ENCODE data around the gene SLC24A3.

SLC24A3 gene

DNA sequence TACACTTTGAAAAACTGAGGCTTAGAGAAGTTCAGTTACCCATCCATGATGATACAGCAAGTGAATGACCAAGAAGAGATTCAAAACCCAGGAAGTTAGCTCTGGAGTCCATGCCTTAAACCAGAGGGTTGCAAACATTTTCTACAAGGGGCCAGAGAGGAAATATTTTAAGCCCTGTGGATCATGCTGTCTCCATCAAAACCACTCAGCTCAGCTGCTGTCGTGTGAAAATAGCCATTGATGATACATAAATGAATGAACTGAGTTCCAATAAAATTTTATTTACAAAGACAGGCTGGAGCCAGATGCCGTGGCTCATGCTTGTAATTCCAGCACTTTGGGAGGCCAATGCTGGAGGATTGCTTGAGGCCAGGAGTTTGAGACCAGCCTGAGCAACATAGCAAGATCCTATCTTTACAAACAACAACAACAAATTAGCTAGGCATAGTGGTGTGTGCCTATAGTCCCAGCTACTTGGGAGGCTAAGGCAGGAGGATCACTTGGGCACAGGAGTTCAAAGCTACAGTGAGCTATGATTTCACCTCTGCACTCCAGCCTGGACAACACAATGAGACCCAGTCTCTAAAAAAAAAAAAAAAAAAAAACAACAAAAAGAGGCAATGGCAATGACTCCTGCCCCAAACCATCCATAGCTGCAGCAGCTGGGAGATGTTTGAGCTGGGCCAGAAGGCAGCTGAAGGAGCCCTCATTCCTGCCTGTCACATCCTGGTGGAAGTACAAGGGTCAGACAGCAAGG lies 501.6 kb downstream of the SLC24A3 start:
- DNase-seq (ENCODE audit: low read depth in 2 of 2), result no peak

DNA sequence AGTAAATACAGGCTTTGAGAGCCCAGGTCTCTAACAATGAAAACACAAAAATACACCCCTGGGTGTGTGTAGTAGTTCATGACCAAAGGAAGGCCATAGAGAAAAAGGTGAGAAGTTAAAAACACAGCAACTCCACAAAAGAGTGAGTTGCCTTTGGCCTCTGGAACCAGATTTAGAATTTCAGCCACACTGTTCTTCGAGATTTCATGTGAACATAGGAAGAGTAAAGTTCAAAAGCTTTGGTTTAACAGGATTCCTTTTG lies 502.1 kb downstream of the SLC24A3 start:
- DNase-seq (ENCODE audit: low read depth in 2 of 2), result no peak

DNA sequence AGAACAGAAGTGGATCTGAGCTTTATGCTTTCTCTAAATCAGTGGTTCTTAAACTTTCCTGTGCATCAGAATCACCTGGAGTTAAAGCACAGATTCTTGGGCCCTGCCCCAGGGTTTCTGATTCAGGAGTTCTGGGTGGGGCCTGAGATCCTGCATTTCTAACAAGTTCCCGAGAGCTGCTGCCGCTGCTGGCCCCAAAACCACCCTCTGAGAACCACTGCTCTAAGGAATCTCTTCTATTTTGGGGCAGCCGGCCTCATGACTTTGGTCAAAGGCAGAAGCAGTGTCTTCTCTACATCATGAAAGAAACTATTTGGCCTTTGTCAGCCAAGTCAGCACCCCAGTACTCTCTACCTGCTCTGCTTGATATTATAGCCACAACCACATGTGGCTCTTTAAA lies 503.5 kb downstream of the SLC24A3 start:
- no peak for DNase-seq (ENCODE audit: low read depth in 2 of 2)

DNA sequence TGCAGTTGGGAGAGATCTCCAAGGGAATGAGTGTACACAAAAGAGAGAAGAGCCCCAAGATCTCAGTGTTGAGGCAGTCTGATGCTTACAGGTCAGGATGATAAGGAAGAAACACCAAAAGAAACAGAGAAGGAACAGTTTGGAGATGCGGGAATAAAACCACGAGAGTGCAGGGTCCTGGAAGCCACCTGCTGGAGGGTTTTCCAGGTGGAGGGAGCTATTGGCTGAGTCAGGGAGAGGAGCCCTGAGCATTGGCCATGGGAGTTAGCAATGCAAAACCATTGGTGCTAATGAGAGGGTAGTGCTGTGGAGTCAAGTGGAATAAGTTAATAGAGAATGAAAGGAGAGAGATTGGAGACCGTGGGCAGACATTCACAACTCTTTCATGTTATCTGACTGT lies 506.4 kb downstream of the SLC24A3 start:
- no peak for DNase-seq (ENCODE audit: low read depth in 2 of 2)

DNA sequence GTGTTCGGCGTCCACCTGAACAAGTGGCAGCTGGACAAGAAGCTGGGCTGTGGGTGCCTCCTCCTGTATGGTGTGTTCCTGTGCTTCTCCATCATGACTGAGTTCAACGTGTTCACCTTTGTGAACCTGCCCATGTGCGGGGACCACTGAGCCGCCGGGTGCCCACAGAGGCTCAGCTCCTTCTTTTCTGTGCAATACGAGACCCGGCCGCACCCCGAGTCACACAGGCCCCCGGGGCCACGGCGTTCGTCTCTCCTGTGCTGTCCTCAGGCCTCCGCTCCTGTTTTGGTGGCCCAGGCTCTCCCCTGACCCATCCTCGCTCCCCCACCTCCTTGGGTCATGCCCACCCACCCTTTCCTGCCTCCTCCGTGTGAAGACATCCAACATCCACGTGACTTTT lies 508.5 kb downstream of the SLC24A3 start:
- no peak for DNase-seq (ENCODE audit: low read depth in 2 of 2)

DNA sequence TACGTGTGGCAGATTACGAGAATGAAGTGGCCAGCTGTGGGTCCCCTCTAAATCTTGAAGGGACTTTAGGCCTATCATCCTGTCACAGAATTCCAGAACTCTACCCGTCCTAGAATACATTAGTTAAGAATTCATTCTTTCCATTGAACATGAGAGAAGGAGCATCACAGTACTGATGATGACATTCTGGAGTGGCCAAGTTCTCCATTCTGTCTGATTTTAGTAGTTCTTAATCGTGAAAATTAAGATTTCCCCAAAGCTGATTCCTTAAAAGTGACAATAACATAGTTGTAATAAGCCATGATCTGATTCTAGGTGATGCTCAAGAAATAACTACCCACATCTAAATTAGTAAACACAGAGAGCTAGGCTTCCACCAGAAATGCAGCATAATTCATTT lies 510.6 kb downstream of the SLC24A3 start:
- DNase-seq (ENCODE audit: low read depth in 2 of 2), result no peak

DNA sequence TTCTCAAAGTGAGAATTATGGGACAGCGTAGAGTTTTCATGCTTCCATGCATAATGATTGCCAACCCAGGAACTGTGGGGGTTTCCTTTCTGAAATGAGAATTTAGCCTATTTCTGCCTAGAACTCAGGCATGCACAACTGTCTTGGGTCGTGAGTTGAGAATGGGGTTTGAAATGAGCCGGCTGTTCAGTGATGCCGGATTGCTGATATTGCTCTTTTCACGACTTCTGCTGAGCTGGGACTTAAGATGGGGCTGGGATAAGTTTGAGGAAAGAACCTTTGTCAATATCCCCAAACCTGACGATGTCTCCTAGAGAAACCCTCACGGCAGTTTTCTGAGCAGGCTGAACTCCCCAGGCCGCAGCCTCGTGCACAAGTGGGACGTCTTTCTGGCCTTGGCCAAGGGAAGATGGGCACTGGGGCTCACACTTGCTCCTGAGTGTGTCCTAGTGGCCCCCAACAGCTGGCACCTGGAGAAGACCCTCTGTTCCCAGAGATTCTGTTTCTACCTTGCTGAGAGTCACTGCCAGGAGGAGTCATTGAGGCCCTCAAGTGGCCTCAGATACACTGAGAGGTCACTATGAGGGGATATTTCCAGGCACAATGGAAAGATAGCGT lies 511.5 kb downstream of the SLC24A3 start:
- DNase-seq (ENCODE audit: low read depth in 2 of 2), result no peak

DNA sequence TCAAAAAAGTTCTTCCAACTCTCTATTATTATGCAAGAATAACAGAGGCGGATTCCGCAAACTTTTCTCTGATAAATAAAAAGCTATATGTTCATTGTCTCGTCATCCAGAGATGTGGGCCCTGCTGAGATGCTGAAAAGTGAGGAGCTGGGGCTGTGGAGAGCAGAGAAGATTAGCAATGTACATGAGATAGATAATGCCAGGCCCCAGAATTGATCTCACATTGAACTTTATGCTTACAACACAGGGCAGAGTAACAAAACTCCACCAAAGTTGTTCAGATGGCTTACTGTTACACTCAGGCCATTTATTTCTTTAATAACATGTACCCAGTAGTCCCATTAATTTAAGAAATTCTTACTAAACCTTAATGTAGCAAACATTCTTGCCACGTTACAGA lies 512.9 kb downstream of the SLC24A3 start:
- DNase-seq (ENCODE audit: low read depth in 2 of 2), result no peak

DNA sequence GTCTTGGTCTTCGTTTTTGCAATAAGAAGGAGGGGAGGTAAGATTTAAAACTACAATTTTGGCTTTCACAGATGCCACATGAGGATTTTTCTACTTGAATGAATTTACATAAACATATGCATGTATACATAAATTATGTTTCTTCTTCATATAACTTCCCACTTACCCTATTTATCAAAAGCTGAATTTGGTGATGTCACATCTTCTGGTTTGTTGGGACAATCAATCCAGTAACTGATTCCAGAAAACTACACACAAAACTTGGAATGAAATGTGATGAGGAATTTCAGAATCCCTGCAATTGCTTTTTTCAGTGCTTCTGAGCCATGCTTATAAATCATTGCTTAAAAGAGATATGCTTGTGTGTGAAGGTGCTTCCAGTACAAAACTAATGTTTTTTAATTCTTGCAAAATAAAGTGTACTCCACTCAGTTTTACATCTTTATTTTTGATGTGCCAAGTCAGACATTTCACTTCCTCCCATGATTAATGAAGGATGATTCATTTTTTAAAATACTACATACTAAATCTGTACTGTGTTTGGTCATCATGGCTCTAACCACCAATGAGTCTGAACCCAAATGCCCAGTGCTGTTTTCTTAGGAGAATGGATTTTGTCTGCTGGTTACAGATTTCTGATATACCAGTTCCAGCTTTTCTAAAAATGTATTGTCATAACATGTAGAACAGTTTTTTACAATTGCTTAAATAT lies 513.5 kb downstream of the SLC24A3 start:
- DNase-seq (ENCODE audit: low read depth in 2 of 2), result no peak

DNA sequence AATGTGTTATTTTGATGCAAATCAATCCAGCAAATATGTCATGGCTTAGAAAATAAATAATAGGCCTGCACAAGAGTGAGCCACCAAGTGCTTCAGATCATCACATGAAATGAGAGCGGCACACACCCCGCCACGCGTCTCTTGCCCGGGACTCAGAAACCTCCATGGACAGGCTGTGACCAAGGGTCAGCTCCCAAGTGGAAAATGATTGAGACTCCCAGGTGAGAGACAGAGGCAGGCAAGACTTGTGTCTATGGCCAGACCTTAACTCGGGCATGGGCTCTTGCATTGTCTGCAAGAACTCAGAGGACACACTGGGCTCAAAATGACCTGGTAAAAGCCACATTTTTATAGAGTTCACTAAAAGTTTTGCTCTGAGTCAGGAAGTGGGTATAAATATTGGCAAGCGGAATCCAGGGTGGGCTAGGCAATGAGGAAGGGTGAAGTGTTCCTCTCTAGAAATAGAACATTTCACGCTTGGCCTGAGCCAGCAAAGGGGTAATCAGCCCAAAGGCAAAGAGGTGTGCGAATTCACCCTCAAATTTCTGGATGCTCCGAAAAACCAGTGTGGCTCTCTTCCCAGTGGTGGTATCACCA lies 514.9 kb downstream of the SLC24A3 start:
- DNase-seq (ENCODE audit: low read depth in 2 of 2), result no peak

DNA sequence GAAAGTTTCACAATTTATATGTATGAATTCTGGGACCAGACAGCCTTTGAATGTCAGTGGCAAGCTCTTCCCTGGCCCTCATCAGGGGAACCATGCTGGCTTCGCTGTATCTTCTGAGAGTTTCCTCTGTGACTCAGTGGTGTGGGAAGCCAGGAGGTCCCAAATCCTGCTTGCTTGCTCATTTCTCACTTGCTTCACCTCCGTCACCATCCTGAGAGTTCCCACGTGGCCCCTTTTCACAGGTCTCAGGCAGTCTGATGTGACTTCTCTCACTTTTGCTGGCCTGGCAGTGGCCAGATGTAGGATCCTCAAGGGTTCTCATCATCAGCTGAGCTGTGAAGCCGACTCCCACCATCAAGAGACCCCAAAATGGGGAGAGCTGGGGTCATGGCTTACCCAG lies 517.2 kb downstream of the SLC24A3 start:
- no peak for DNase-seq (ENCODE audit: low read depth in 2 of 2)

DNA sequence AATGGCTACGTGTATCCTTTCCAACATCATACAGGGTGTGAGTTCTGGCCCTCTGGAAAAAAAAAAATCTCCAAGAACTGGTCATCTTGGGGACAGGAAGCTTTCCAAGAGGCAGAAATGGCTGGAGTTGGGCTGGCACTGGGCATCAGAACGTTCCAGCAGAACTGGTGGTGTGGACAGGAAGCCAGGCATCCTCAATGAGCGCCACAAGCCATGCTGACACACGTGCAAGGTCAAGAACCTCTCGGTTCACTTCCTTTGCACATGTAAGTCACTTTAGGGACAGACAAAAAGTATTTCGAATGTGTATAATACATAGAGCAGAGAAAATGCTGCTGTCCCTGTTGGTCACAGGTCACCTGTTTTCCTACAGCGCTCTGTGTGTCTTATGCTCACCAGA lies 518.3 kb downstream of the SLC24A3 start:
- DNase-seq (ENCODE audit: low read depth in 2 of 2), result no peak

DNA sequence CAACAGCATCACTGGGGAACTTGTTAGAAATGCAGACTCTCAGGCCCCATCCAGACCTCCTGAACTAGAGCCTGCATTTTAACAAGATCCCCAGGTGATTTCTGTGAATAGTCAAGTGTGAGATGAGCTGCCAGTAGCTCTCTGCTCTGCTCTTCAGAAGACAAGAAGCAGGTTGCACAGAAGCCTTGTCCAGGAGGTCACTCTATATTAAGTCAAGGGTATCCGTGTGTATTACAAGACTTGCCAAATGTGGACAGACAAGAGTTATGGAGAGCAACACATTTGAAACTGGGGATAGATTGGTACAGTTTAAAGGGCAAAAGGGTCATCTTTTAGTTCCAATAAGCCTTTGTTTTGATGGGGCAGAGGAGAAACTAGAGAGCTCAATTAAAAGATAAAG lies 522.4 kb downstream of the SLC24A3 start:
- DNase-seq (ENCODE audit: low read depth in 2 of 2), result no peak

DNA sequence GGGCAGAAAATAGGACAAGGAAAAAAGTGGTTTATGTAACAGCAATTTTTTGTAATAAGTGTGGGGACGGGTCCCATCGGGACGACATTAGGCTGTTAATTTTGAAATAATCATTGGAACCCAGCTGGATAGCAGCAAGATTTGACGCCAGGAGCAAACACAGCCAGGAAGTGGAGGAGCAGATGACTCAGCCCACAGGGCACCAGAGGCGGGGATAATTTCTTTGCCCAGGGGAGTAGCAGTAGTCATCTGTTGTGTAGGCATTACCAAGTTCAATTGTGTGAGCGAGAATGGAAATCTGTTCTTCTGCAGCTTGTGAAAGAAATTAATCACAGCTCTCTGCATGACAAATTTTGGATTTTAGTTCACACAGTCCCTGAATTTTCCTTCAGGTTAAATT lies 523.0 kb downstream of the SLC24A3 start:
- no peak for DNase-seq (ENCODE audit: low read depth in 2 of 2)

DNA sequence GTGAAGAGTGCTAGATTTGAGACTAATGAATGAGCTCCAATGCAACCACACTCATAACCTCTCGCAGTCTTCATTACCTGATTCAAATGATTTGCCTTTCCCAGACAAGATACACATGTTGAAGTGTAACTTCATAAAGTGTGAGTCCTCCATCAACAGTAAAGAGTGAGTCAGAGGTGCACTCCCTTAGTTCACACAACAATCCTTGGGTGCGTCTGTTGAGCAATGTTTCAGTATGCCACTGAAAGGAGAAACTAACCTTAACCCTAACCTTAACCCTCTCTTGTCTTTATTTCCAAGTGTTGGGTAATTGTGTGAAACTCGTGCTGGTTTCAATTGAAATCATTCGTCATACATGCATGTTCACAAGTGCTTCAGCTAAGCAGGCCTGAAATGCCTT lies 524.6 kb downstream of the SLC24A3 start:
- no peak for DNase-seq (ENCODE audit: low read depth in 2 of 2)

DNA sequence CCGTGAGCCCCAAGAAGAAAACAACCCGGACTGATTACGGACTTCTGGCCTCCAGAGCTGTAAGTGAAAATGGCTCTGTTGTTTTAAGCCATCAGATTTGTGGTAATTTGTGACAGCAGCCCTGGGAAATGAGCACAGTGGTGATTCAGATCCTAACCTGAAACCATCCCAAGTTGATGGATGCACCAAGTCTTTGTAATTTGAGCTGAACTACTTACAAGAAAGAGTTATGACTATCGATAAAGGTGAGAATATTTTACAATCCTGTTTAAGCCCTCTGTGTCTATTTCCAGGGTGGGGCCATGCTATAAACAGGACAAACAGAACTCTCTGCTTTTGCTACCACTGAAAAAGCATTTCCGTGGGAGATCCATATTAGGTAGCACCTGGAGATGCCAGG lies 526.5 kb downstream of the SLC24A3 start:
- no peak for DNase-seq (ENCODE audit: low read depth in 2 of 2)

DNA sequence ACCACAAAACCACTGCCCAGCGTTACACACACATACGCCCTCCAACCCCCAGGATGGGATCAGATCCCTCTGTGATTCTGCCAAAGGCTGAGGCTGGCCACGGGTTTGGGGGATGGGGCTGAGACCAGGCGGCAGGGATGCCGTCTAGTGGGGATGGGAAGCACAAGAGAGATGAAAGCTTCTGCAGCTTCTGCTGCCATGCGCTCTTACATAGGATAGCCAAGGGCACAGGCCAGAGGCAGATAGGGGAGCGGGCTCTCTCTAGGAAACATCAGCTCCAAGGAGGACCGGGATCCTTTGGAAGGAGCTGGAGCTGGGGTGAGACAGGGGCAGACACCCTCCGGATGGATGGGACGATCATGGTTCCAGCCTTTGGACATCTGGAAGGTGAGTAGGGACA lies 526.9 kb downstream of the SLC24A3 start:
- no peak for DNase-seq (ENCODE audit: low read depth in 2 of 2)

DNA sequence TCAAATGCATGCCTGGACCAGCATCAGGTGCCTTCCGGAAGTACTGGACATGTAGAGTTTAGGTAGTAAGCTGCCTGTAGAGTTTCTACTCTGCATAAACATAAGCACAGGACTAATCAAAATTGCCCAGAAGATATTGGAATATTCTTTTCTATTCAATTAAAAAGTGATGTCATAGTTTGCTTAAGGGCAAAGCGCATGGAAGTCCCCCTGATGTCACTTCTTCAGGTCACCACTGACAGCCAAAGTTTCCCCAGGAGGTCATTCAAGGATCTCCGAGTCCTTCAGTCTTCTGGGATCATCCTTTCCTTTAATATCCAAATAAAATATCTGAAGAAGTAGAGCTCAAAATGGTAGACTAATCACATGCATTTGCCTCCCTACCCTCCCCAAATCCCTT lies 528.1 kb downstream of the SLC24A3 start:
- DNase-seq (ENCODE audit: low read depth in 2 of 2), result no peak

DNA sequence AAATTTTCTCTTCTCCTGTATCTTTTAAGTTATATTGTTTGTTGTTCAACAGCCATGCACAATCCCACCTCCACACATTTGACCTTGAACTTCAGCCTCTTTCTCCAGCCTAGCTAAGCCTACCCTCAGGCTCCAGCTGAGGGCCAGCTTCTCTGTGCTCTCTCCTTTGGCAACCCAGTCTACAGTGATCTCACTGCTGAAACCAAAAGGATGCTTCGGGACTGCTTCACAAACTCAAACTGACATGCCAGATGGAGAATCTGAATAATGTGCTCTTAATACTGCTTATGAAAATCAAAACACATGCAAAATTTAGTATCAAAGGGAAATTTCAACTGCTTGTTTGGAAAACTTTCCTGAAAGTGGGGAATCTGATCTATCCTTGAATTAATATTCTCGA lies 529.5 kb downstream of the SLC24A3 start:
- no peak for DNase-seq (ENCODE audit: low read depth in 2 of 2)

DNA sequence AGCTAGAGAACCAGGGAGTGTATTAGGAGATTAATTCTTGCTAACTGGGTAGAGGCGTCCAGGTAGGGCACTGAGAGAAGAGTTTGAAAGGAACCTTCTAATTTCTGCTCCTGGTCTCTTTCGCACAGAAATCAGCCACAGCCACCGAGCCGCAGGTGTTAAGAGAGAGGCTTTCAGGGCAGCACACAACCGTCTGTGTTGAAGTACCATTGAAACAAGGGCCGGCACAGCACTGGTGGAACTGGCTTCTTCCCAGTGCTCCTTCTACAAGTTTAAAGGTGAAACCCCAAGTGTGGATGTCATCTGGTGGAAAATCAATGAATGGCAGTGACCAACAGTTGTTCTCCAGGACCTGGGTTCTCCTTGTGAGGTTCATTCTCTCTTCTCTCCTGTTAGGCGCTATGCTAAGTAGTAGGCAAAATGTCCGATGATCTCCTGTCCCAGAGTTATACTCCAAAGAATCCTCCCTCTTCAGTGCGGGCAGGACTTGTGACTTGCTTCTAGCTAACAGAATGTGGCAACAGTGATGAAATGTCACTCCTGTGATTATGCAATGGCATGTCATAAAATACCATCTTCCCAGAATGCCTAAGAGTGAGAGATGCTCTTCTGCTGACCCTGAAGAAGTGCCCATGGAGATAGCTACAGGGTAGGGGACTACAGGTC lies 530.7 kb downstream of the SLC24A3 start:
- DNase-seq (ENCODE audit: low read depth in 2 of 2), result no peak

DNA sequence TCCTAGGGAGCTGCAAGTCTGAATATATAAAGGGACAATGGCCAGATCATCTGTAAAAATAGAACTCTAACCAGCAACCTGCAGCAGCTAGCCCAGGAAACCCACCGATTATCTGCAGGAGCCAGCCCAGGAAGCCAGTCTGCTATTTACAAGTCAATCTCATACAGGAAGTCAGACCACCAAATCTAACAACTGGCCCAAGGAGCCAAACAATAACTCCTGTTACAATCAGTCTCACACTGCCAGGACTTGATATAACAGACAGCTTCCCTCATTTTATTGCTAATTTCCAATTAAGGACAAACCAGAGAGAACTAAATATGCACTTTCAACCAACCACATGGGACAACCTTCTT lies 531.2 kb downstream of the SLC24A3 start:
- DNase-seq (ENCODE audit: low read depth in 2 of 2), result no peak

DNA sequence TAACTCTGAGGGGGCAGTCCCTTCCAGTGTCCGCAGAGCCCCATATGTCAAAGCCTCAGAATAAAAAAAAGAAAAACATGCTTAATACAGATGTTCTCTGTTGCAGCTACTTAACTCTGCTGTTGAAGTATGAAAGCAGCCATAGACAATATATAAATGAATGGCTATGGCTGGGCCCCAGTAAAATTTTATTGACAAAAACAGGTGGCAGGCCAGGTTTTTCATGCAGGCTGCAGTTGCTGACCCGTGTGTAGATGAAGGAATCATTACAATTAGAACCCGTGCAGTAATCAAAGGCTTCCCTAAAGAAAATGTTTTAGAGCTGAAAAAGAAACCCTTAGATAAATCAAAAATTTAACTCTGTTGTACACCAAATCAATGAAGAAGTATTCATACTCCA lies 532.7 kb downstream of the SLC24A3 start:
- no peak for DNase-seq (ENCODE audit: low read depth in 2 of 2)

DNA sequence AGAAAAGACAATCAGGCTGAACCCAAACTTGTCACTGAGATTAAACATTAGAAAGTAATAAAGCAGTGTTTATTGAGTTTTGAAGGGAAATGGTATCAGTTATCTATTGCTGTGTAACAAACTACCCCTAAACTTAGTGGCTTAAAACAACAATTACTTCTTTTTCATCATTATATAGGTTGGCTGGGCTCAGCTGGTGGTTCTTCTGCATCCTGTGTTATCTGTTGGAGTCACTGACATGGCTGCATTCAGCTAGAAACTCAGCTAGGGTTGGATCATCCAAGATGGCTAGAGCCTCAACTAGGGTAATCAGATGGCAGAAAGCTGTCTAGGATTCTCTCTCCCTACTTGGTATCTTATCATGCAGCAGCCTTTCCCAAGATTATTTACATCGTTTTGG lies 533.1 kb downstream of the SLC24A3 start:
- DNase-seq (ENCODE audit: low read depth in 2 of 2), result no peak
